Activated naive CD8-positive, alpha-beta T cell treated with anti-CD3 and anti-CD28 coated beads, Interleukin-2, amount 50 U/mL, for 24 hours (primary cell): ENCODE results near the gene PRSS38.

Experiments
- ATAC-seq: fragments of 150-1000 bp; cut with Tn5 transposase; one replicate; pipeline ENCODE4 v1.10.0; 2021
- DNase-seq: peaks from one replicate; pipeline ENCODE4 v3.0.0; 2021
- H3K27ac Mint-ChIP-seq: one replicate; pipeline ENCODE4 v1.8.0; 2021; ENCODE audit warnings: mild to moderate bottlenecking, mixed read lengths
- H3K27me3 Mint-ChIP-seq: one replicate; pipeline ENCODE4 v1.8.0; 2021; ENCODE audit warnings: mixed read lengths
- H3K36me3 Mint-ChIP-seq: one replicate; pipeline ENCODE4 v1.8.0; 2021; ENCODE audit warnings: low read depth, mixed read lengths
- H3K4me1 Mint-ChIP-seq: one replicate; pipeline ENCODE4 v1.8.0; 2021; ENCODE audit warnings: mixed read lengths
- H3K4me3 Mint-ChIP-seq: one replicate; pipeline ENCODE4 v1.8.0; 2021; ENCODE audit warnings: mild to moderate bottlenecking, moderate library complexity, mixed read lengths
- H3K9me3 Mint-ChIP-seq: one replicate; pipeline ENCODE4 v1.8.0; 2021; ENCODE audit warnings: mixed read lengths

Gene PRSS38

GRCh38 chr1:227888404-227889046 lies 73.0 kb downstream of the PRSS38 start:
- H3K27ac Mint-ChIP-seq = no peak overlapping the region
- no peak overlapping the region for H3K4me3 Mint-ChIP-seq
- ATAC-seq = no peak

GRCh38 chr1:227889047-227889862 lies 73.8 kb downstream of the PRSS38 start:
- DNase-seq (peak; percentile 1), ATAC-seq (no peak)
- Mint-ChIP-seq H3K4me3 (no peak overlapping the region), H3K27ac (no peak overlapping the region), H3K27me3 (no peaks in the 10 kb centered on the region), H3K9me3 (no peaks in the 10 kb centered on the region), H3K4me1 (peaks cover 12% of the 10 kb centered on the region), H3K36me3 (no peaks in the 10 kb centered on the region)

More at GRCh38 chr1:227888404-227889046, 73.0 kb downstream of the PRSS38 start:
- H3K27me3 Mint-ChIP-seq = no peaks in the 10 kb centered on the region
- no peaks in the 10 kb centered on the region for H3K36me3 Mint-ChIP-seq
- no peaks in the 10 kb centered on the region for H3K9me3 Mint-ChIP-seq
- peak; percentile 2 for DNase-seq
- H3K4me1 Mint-ChIP-seq = peaks cover 12% of the 10 kb centered on the region

- Mint-ChIP-seq H3K4me1 (peaks cover 12% of the 10 kb centered on the region), H3K9me3 (no peaks in the 10 kb centered on the region), H3K4me3 (no peak overlapping the region), H3K27ac (no peak overlapping the region), H3K27me3 (no peaks in the 10 kb centered on the region), H3K36me3 (no peaks in the 10 kb centered on the region)
- ATAC-seq (no peak), DNase-seq (peak; percentile 0)
These were observed 74.5 kb downstream of the PRSS38 start for GRCh38 chr1:227889863-227890405.

GRCh38 chr1:227890451-227891222 lies 75.2 kb downstream of the PRSS38 start:
- no peaks in the 10 kb centered on the region for H3K36me3 Mint-ChIP-seq
- ATAC-seq (no peak), DNase-seq (peak; percentile 1)
- no peak overlapping the region for H3K27ac Mint-ChIP-seq
- no peaks in the 10 kb centered on the region for H3K27me3 Mint-ChIP-seq
- H3K4me1 Mint-ChIP-seq = peaks cover 8% of the 10 kb centered on the region
- H3K4me3 Mint-ChIP-seq = no peak overlapping the region
- H3K9me3 Mint-ChIP-seq = no peaks in the 10 kb centered on the region

GRCh38 chr1:227891223-227891954 lies 75.9 kb downstream of the PRSS38 start:
- H3K27ac Mint-ChIP-seq = no peak overlapping the region
- H3K36me3 Mint-ChIP-seq = no peaks in the 10 kb centered on the region
- peak; percentile 1 for DNase-seq
- ATAC-seq = no peak
- H3K4me3 Mint-ChIP-seq = no peak overlapping the region
- H3K4me1 Mint-ChIP-seq = peaks cover 5% of the 10 kb centered on the region
- no peaks in the 10 kb centered on the region for H3K27me3 Mint-ChIP-seq
- no peaks in the 10 kb centered on the region for H3K9me3 Mint-ChIP-seq

- Mint-ChIP-seq H3K27ac (no peak overlapping the region), H3K4me1 (peaks cover 3% of the 10 kb centered on the region), H3K27me3 (no peaks in the 10 kb centered on the region), H3K9me3 (no peaks in the 10 kb centered on the region), H3K4me3 (no peak overlapping the region), H3K36me3 (no peaks in the 10 kb centered on the region)
- DNase-seq (peak; percentile 0), ATAC-seq (no peak)
These were observed 76.5 kb downstream of the PRSS38 start for GRCh38 chr1:227891955-227892488.

GRCh38 chr1:227892489-227893299 lies 77.2 kb downstream of the PRSS38 start:
- Mint-ChIP-seq H3K36me3 (no peaks in the 10 kb centered on the region), H3K4me3 (no peak overlapping the region), H3K9me3 (no peaks in the 10 kb centered on the region), H3K27me3 (no peaks in the 10 kb centered on the region), H3K4me1 (peaks cover 5% of the 10 kb centered on the region), H3K27ac (no peak overlapping the region)
- DNase-seq (peak; percentile 0), ATAC-seq (no peak)

- DNase-seq (peak; percentile 0), ATAC-seq (no peak)
- Mint-ChIP-seq H3K9me3 (no peaks in the 10 kb centered on the region), H3K4me3 (no peak overlapping the region), H3K27ac (no peak overlapping the region), H3K36me3 (no peaks in the 10 kb centered on the region), H3K27me3 (no peaks in the 10 kb centered on the region), H3K4me1 (peaks cover 4% of the 10 kb centered on the region)
These were observed 77.9 kb downstream of the PRSS38 start for GRCh38 chr1:227893300-227893948.

- Mint-ChIP-seq H3K9me3 (no peaks in the 10 kb centered on the region), H3K4me3 (no peak overlapping the region), H3K27ac (no peak overlapping the region), H3K36me3 (no peaks in the 10 kb centered on the region), H3K4me1 (peaks cover 6% of the 10 kb centered on the region), H3K27me3 (no peaks in the 10 kb centered on the region)
- DNase-seq (peak; percentile 1), ATAC-seq (no peak)
These were observed 78.7 kb downstream of the PRSS38 start for GRCh38 chr1:227893949-227894721.

- Mint-ChIP-seq H3K4me3 (no peak overlapping the region), H3K27ac (no peak overlapping the region), H3K9me3 (no peaks in the 10 kb centered on the region), H3K36me3 (no peaks in the 10 kb centered on the region), H3K4me1 (peaks cover 6% of the 10 kb centered on the region), H3K27me3 (no peaks in the 10 kb centered on the region)
- ATAC-seq (no peak), DNase-seq (no peak)
These were observed 79.5 kb downstream of the PRSS38 start for GRCh38 chr1:227894831-227895451.
